AG04449 (cell line): Measurements from ENCODE around the gene WDR17.

ENCODE experiments used
- CTCF ChIA-PET: fragments of 350-600 bp; formaldehyde crosslinking; extraction: SDS; loops from one replicate; lab custom pipeline; 2021; ENCODE audit warnings: antibody characterized with exemption; lab: Yijun Ruan, JAX
- POLR2A ChIA-PET: fragments of 400-600, 350-600 bp; formaldehyde crosslinking; extraction: SDS; loops from one replicate; lab custom pipeline; 2020; ENCODE audit warnings: antibody characterized with exemption, inconsistent platforms; lab: Yijun Ruan, JAX
- DNase-seq: peaks from one replicate; pipeline ENCODE4 v3.0.0-alpha.2; 2010; ENCODE audit warnings: low read depth, low spot score
- H3K4me3 ChIP-seq: 2 replicates; pipeline ENCODE4 v1.5.1; 2011; ENCODE audit warnings: low read depth, mild to moderate bottlenecking, control low read depth, low read length
- TF ChIP-seq, protein P1 (sequence below): IDR thresholded peaks from one replicate; pipeline ENCODE4 v1.5.1; 2011; ENCODE audit warnings: mild to moderate bottlenecking, moderate library complexity, low read length, control low read depth, inconsistent platforms; ENCODE audit not compliant: insufficient read depth; ENCODE audit errors: missing control alignments

The WDR17 gene

DNA sequence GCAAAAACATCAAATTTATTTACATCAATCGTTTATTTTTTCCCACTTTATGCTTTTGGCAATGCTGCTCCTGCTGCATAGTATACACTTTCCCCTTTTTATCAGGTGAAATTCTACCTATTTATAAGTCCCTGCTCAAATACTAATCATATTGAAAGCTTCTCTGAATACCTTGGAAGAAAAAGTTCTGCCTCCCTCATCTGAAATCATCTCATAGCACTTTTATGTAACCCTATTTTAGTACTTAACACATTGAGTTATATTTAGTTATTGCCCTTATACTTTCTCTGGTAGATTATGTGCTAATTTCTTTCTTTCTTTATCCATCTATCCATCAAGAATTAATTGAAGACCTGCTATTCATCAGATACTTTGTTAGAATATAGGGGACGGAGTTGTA is 1.1 kb upstream of the WDR17 start:
- TF ChIP-seq, protein P1, sequence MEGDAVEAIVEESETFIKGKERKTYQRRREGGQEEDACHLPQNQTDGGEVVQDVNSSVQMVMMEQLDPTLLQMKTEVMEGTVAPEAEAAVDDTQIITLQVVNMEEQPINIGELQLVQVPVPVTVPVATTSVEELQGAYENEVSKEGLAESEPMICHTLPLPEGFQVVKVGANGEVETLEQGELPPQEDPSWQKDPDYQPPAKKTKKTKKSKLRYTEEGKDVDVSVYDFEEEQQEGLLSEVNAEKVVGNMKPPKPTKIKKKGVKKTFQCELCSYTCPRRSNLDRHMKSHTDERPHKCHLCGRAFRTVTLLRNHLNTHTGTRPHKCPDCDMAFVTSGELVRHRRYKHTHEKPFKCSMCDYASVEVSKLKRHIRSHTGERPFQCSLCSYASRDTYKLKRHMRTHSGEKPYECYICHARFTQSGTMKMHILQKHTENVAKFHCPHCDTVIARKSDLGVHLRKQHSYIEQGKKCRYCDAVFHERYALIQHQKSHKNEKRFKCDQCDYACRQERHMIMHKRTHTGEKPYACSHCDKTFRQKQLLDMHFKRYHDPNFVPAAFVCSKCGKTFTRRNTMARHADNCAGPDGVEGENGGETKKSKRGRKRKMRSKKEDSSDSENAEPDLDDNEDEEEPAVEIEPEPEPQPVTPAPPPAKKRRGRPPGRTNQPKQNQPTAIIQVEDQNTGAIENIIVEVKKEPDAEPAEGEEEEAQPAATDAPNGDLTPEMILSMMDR: no peak
- ChIA-PET POLR2A (no interaction called here), CTCF (no interaction called here)
- no peak overlapping the region for H3K4me3 ChIP-seq
- no peak for DNase-seq

DNA sequence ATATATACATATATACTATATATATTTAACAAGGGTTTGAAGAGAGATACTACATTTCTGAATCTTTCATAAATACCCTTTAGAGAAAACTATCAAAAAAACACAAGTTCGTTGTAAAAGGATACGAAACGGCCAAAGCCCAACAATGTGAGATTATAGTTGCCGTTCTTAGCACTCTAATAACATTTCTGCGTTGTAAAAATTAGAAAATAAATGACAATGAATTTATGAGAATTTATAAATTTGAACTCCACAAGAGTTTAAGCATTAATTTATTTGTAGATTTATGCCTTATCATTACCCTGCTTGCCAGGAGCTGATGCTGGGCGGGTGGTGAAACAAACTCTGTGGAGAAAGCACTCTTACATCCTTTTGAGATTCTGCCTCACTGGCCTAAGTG is 1.1 kb downstream of the WDR17 start:
- POLR2A ChIA-PET: no interaction called here
- TF ChIP-seq, protein P1: no peak
- no peak overlapping the region for H3K4me3 ChIP-seq
- CTCF ChIA-PET: no interaction called here
- DNase-seq: no peak

DNA sequence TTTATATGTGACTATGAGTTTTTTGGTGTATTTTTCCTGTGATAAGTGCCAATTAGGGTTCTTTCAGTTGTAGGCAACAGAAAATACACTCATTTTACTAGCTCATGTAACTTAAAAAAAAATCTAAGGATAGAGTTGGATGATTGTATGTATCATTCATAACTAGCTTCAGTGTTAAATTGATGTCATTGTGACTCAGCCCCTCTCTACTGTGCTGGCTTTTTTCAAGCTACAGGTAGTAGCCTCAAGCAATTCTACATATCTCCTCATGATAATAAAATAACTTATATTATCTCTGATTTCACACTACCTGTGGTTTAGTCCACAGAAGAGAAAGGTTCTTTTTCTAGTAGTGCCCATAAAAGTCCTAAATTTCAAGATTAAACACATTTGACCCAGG is 11.9 kb downstream of the WDR17 start:
- POLR2A ChIA-PET: no interaction called here
- CTCF ChIA-PET: interaction anchor here (1.2 kb wide), 1 partner anchor 23 kb away, joined by 3 read pairs; no protein-coding TSS in a partner anchor
- no peak for DNase-seq
- TF ChIP-seq, protein P1: no peak
- no peak overlapping the region for H3K4me3 ChIP-seq

DNA sequence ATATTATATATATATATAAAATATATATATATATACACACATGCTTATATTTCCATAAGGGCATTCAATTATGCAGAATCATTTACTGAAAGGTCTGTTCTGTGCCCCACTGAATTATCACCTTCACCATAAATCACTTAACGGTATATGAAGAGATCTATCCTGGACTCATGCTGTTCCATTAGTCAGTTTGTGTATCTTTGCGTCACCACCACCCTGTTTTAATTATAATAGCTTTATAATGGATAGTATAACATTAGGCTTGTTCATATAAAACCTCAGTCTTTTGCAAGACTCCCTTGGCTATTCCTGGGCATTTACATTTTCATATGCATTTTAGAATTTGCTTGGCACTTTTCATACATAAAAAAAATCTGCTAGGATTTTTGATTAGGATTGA is 19.1 kb downstream of the WDR17 start:
- ChIA-PET CTCF (interaction anchor here (0.7 kb wide), 1 partner anchor 38 kb away, joined by 3 read pairs; no protein-coding TSS in a partner anchor), POLR2A (no interaction called here)
- DNase-seq: no peak
- TF ChIP-seq, protein P1: no peak
- no peak overlapping the region for H3K4me3 ChIP-seq

DNA sequence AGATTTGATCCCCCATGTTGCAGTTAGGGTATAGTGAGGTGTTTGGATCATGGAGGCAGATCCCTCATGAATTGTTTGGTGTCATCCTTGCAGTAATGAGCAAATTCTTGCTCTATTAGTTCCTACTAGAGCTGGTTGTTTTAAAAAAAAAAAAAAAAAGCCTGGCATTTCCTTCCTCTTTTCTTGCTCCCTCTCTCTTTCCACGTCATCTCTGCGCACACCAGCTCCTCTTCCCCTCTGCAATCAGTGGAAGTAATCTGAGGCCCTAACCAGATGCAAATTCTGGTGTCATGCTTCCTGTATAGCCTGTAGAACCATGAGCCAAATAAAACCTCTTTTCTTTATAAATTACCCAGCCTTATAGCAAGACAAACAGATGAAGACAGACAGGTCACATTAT is 24.5 kb downstream of the WDR17 start:
- no peak for DNase-seq
- TF ChIP-seq, protein P1: no peak
- no peak overlapping the region for H3K4me3 ChIP-seq
- ChIA-PET CTCF (no interaction called here), POLR2A (no interaction called here)

DNA sequence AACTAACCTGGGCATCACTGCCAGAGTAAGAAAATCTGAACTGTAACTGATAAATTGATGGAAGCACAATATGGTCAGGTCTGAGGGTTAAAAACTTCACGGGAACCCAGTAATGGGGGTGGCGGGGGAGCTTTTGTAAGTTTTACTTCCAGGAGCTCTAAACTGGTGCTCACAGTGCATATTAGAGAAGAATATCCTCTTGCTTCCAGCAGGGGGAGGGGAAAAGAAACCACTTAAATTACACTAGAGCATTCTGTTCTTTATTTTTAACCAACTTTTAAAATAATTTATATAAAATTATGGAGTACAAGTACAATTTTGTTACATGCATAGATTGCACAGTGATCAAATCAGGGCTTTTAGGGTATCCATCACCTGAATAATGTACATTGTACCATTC is 33.7 kb downstream of the WDR17 start:
- CTCF ChIA-PET: no interaction called here
- no peak overlapping the region for H3K4me3 ChIP-seq
- POLR2A ChIA-PET: no interaction called here
- TF ChIP-seq, protein P1: no peak
- no peak for DNase-seq
